NCI-H1092 (cell line): ENCODE results near the gene ZNF683.
"Not testable (repeated sequence)": the region's sequence is repeated elsewhere in the genome, so short reads cannot be mapped to it uniquely, and the experiment has no call there.

Experiments
- DNase-seq: peaks from one replicate; lab custom pipeline; 2025; lab: John Stamatoyannopoulos, UW

Gene ZNF683

GRCh38 chr1:26336477-26337205 lies 35.9 kb downstream of the ZNF683 start:
- DNase-seq: peak; percentile 34

- no peak for DNase-seq
These were observed 36.6 kb downstream of the ZNF683 start for GRCh38 chr1:26335774-26336476.

- not testable (repeated sequence) for DNase-seq
These were observed 39.2 kb downstream of the ZNF683 start for GRCh38 chr1:26333312-26333711.

DNA sequence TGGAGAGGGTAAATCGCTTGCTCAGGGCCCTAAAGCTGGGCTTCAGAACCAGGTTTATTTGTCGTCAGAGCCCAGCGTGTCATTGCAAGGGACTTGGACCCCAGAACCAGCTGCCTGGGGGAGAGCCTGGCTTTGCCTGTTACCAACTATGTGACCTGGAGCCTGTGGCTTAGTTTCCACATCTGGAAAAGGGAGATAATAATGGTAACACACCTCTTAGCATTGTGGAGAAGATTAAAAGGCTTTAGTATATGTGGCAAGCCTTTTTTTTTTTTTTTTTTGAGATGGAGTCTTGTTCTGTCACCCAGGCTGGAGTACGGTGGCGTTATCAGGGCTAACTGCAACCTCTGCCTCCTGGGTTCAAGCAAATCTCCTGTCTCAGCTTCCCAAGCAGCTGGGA lies 42.3 kb downstream of the ZNF683 start:
- no peak for DNase-seq

DNA sequence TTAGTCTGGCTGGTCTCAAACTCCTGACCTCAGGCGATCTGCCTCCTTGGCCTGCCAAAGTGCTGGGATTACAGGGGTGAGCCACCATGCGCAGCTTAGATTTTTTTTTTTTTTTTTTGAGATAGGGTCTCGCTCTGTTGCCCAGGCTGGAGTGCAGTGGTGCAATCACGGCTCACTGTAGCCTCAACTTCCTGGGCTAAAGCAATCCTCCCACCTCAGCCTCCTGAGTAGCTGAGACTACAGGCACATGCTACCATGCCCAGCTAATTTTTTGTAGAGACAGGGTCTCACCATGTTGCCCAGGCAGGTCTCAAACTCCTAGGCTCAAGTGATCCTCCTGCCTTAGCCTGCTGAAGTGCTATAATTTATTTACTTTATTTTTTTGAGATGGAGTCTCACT lies 43.2 kb downstream of the ZNF683 start:
- DNase-seq: not testable (repeated sequence)

DNA sequence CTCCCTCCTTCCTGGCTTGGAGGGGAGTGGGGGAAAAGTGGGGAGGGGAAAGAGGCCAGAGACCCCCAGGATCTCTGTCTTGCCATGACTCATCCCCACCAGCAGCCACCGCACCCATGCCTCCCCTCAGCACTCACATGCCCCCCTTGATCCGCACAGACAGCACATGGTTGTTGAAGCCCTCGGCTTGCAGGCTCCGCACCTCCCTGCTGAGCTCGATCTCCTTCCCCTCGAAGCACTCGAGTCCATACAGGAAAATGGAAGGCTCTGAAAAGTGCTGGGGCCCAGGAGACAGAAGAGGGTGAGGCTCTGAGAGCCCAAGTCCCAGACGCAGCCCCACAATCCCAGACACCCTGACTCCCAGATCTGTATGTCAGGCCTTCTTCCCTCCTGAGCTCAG lies 44.0 kb downstream of the ZNF683 start:
- no peak for DNase-seq

GRCh38 chr1:26327956-26328362 lies 44.6 kb downstream of the ZNF683 start:
- DNase-seq: no peak

DNA sequence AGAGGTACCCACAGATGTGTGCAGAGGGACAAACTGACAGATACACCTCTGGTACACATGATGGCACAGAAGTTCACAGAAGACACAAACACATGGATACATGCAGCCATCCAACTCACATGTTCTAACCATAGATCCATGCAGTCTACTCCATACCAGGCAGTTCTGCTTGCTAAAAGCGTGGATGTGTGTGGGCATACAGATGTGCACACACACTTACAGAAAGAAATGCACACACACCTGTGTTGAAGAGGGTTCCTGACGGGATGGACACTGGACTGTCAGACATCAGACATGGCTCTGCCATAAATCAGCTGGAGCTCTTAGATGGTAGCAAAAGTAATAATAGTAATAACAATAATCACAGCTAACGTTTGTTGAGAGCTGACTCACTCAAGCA lies 48.0 kb downstream of the ZNF683 start:
- DNase-seq: no peak

GRCh38 chr1:26323382-26323781 lies 49.2 kb downstream of the ZNF683 start:
- no peak for DNase-seq

DNA sequence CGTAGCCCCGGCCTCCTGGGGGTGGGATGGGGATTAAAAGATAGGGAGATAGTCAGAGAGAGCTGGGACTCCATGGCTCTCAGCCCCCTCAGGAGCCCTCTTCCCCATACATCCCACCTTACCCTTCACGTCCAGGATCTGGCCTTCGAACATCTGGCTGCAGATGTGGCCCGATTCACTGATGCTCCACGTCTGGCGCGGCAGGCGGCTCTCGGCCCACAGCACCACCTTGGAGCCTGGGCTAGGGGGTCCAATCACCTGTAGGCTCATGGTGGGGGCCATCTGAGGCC lies 50.6 kb downstream of the ZNF683 start:
- no peak for DNase-seq

DNA sequence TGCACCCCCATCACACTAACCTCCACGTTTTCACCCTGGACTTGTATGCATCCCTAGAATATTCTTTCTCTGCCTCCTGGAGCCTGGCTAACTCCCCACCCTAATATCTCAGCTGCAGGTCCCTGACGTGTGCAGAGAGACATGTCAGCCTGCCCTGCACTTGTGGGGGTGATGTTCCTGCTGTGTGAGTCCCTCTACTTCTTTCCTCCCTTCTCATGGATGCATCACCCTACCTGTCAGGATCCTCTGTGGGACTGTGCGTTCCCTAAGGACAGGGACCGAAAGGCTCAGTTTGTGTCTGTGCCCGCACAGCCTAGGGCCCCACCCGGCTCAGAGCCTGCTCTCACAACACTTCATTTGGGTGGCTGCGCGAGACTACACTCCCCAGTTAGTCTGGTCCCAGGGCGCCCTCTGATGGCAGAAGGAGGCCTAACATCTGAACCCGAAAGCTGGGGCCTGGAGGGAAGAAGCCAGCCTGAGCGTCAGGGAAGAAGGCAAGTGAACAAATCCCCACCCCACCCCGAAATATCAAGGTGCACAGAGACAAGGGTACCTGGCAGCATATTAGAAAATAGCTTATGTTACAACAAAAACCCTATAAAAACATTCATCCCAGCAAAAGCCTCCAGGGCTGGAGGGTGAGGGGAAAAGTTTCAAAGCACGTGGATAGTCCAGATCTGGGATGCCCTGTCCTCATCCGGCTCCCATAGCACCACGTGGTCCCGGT lies 51.1 kb downstream of the ZNF683 start:
- peak; percentile 71 for DNase-seq

DNA sequence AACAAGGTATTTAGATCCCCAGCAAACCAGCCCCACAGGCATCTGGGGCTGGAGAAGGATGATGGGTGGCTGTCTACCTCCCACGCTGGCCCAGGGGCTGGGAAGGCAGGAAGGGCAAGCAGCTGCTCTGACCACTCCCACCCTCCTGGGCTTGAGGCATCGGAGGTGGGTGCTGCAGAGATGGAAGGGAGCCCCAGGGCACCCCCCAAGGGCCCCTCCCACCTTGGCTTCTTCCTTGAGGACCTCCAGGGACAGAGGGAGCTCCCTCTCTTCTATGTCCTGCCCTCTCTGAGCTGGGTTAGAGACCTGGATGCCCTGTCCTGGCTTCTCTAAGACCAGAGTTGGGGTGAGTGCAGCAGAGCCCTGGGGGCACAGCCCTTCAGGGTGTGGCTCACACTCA lies 51.7 kb downstream of the ZNF683 start:
- no peak for DNase-seq

DNA sequence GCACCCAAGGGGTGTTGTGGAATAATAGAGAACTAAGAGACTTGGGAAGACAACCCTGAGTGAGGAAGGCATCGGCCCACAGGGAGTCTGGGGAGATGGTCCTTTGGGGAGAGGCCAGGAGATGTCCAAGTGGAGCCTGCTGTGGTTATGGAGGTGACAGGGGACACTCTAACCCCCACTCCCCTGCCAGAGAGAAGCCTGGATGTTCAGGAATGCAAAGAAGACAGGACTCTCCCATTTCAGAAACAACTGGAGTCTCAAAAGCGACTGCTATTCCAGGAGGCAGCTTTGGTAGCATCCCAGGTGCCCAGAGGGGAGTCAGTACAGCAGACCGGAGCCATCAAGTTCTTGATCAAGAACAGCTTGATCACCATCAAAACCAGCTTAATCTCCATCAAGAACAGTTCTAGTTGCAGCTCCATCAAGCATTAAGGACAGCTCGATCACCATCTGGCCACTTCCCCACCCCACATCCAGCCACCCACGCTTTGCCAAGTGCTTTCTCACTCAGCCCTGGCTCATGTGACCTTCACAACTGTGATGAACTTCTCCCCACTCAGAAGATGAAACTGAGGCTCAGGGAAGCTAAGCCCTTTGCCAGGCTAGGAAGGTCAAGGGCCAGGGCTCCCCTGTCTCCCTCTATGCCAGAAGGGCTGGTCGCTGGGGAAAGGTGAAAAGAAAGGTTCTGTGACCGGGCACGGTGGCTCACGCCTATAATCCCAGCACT lies 54.0 kb downstream of the ZNF683 start:
- no peak for DNase-seq

- DNase-seq: no peak
These were observed 54.8 kb downstream of the ZNF683 start, which contains the start of gene CD52 for GRCh38 chr1:26317612-26318337. TSS of gene CD52 (plus strand) at chr1:26317958. CDS start at chr1:26318018, 60 bp downstream.

- DNase-seq: no peak
These were observed 55.4 kb downstream of the ZNF683 start for GRCh38 chr1:26317146-26317545.

DNA sequence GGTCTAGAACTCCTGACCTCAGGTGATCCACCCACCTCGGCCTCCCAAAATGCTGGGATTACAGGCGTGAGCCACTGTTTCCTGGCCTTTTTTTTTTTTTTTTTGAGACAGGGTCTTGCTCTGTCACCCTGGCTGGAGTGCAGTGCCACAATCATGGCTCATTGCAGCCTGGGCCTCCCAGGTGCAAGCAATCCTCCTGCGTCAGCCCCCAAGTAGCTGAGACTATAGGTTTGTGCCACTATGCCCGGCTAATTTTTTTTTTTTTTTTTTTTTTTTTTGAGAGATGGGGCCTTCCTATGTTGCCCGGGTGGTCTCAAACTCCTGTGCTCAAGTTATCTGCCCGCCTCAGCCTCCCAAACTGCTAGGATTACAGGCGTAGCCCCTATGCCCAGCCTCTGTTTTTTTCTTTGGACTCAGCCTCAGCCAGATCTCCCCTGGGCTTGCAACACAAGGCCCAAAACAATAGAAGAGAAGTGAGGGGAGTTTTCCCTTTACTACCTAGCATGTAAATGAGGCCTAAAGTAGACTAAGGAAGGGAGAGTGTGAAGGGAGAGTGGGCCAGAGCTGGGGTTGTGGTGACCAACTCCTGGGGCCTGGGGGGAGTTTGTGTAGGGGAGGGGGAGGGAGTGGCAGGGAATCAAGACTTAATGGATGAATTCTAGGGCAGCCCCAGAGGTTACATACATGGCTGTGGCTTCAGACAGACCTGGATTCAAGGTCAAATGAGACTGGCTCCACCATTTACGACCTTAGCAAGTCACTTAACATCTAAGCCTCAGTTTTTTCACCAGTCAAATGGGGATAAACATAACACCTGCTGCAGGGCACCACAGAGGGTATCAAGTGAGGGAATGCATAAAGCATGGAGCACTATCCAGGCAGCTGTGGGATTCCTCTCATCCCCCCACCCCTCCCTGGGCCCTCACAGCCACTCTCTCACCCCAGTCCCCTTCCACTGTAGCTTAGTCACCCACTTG lies 56.4 kb downstream of the ZNF683 start:
- DNase-seq: no peak

GRCh38 chr1:26314501-26314900 lies 58.0 kb downstream of the ZNF683 start:
- no peak for DNase-seq
